ENCODE results near the gene NFIC.

GRCh38 chr19:3420909-3421619 lies 54.7 kb downstream of the NFIC start:
- TF ChIP-seq BHLHE40 (IDR thresholded peaks at IDR 0.05; ENCODE audit: low read depth, low read length): no peak
- TF ChIP-seq, protein P1, sequence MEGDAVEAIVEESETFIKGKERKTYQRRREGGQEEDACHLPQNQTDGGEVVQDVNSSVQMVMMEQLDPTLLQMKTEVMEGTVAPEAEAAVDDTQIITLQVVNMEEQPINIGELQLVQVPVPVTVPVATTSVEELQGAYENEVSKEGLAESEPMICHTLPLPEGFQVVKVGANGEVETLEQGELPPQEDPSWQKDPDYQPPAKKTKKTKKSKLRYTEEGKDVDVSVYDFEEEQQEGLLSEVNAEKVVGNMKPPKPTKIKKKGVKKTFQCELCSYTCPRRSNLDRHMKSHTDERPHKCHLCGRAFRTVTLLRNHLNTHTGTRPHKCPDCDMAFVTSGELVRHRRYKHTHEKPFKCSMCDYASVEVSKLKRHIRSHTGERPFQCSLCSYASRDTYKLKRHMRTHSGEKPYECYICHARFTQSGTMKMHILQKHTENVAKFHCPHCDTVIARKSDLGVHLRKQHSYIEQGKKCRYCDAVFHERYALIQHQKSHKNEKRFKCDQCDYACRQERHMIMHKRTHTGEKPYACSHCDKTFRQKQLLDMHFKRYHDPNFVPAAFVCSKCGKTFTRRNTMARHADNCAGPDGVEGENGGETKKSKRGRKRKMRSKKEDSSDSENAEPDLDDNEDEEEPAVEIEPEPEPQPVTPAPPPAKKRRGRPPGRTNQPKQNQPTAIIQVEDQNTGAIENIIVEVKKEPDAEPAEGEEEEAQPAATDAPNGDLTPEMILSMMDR (conservative IDR thresholded peaks at IDR 0.05; ENCODE audit: low read depth, low read length): no peak
- TF ChIP-seq POLR2A (IDR thresholded peaks at IDR 0.05; ENCODE audit: low read depth, low read length): no peak
- TF ChIP-seq MAZ (IDR thresholded peaks at IDR 0.05; ENCODE audit: borderline replicate concordance, low read depth, low read length): no peak
- no peak for TF ChIP-seq CHD1 (IDR thresholded peaks at IDR 0.05; ENCODE audit: low read depth, low read length)
- no peak for TF ChIP-seq RAD21 (IDR thresholded peaks at IDR 0.05; ENCODE audit: low read length)
- no peak for TF ChIP-seq MAFK (IDR thresholded peaks at IDR 0.05; ENCODE audit: low read depth, low read length)
- TF ChIP-seq CEBPB (IDR thresholded peaks at IDR 0.05; ENCODE audit: low read depth, low read length): no peak
- no peak for TF ChIP-seq MXI1 (IDR thresholded peaks at IDR 0.05; ENCODE audit: borderline replicate concordance, low read depth, low read length)
- no peak for TF ChIP-seq NFE2L2 (IDR thresholded peaks at IDR 0.05; ENCODE audit: low read depth, low read length)
- no peak for TF ChIP-seq USF2 (IDR thresholded peaks at IDR 0.05; ENCODE audit: low read depth, low read length)
- TF ChIP-seq SMC3 (IDR thresholded peaks at IDR 0.05; ENCODE audit: low read depth, low read length): no peak
